ENCODE measurements around the gene SLC22A23. TPM values are rescaled to one million over a fixed set of nuclear protein-coding genes. Genes with fewer than 3 reads are reported as not detected.

SLC22A23 gene
- total and polyA plus RNA-seq, 4 donors = 4.9 to 45.4 (median 19.7) TPM

- no peak for TF ChIP-seq GABPA (IDR thresholded peaks at IDR 0.05 in 1 of 2, conservative IDR thresholded peaks at IDR 0.05 in 1 of 2)
- TF ChIP-seq NR2F2 (IDR thresholded peaks at IDR 0.05) = no peak
- TF ChIP-seq CTCF (IDR thresholded peaks at IDR 0.05; ENCODE audit: low read depth, low read length, missing input control) = no peak
- TF ChIP-seq ZBTB33 (IDR thresholded peaks at IDR 0.05) = no peak
- TF ChIP-seq MAX (IDR thresholded peaks at IDR 0.05) = no peak
- TF ChIP-seq REST (IDR thresholded peaks at IDR 0.05) = no peak
- TF ChIP-seq TAF1 (conservative IDR thresholded peaks at IDR 0.05) = no peak
- no peak for TF ChIP-seq RAD21 (IDR thresholded peaks at IDR 0.05)
- no peak for TF ChIP-seq ATF3 (IDR thresholded peaks at IDR 0.05)
- no peak for TF ChIP-seq HNF4G (IDR thresholded peaks at IDR 0.05)
- TF ChIP-seq EGR1 (IDR thresholded peaks at IDR 0.05; ENCODE audit: low read depth in 2 of 2) = no peak
- TF ChIP-seq RXRA (IDR thresholded peaks at IDR 0.05) = no peak
- no peak for TF ChIP-seq HNF4A (conservative IDR thresholded peaks at IDR 0.05)
- no peak for TF ChIP-seq FOXA2 (IDR thresholded peaks at IDR 0.05)
- Histone ChIP-seq H3K4me1 (ENCODE audit: control insufficient read depth in 4 of 4, insufficient read depth in 4 of 4, low read length in 3 of 4) (peaks cover 10 to 49% (median 40%) of the 10 kb centered on the region in 4 donors), H3K4me3 (ENCODE audit: low read depth in 1 of 3, low read length in 3 of 3) (no peak overlapping the region), H3K9me3 (ENCODE audit: control insufficient read depth in 4 of 4, low read length in 3 of 4) (no peaks in the 10 kb centered on the region), H3K36me3 (ENCODE audit: control insufficient read depth in 4 of 4, insufficient read depth in 3 of 4, low read depth in 1 of 4, low read length in 3 of 4) (peaks cover 0 to 5% (median 1%) of the 10 kb centered on the region in 4 donors), H3K27me3 (ENCODE audit: control insufficient read depth in 4 of 4, insufficient read depth in 4 of 4, low read length in 3 of 4) (no peaks in the 10 kb centered on the region), H3K27ac (ENCODE audit: low read depth in 1 of 2, low read length in 2 of 2) (no peak overlapping the region), H3K9ac (ENCODE audit: low read depth in 1 of 2, low read length in 2 of 2) (no peak overlapping the region)
- WGBS = 69% methylated on average over 8 of the region's 8 CpGs
- DNase-seq (ENCODE audit: low spot score) = no peak
Measured at GRCh38 chr6:3261921-3262320, 194.9 kb downstream of the SLC22A23 start.

- 55% methylated on average over 6 of the region's 6 CpGs for WGBS
- Histone ChIP-seq H3K27ac (ENCODE audit: low read depth in 1 of 2, low read length in 2 of 2) (no peak overlapping the region), H3K9ac (ENCODE audit: low read depth in 1 of 2, low read length in 2 of 2) (no peak overlapping the region), H3K4me1 (ENCODE audit: control insufficient read depth in 4 of 4, insufficient read depth in 4 of 4, low read length in 3 of 4) (peaks cover 10 to 49% (median 40%) of the 10 kb centered on the region in 4 donors), H3K27me3 (ENCODE audit: control insufficient read depth in 4 of 4, insufficient read depth in 4 of 4, low read length in 3 of 4) (no peaks in the 10 kb centered on the region), H3K9me3 (ENCODE audit: control insufficient read depth in 4 of 4, low read length in 3 of 4) (no peaks in the 10 kb centered on the region), H3K4me3 (ENCODE audit: low read depth in 1 of 3, low read length in 3 of 3) (no peak overlapping the region), H3K36me3 (ENCODE audit: control insufficient read depth in 4 of 4, insufficient read depth in 3 of 4, low read depth in 1 of 4, low read length in 3 of 4) (peaks cover 0 to 5% (median 1%) of the 10 kb centered on the region in 4 donors)
- no peak for TF ChIP-seq FOXA1 (IDR thresholded peaks at IDR 0.05)
- TF ChIP-seq RAD21 (IDR thresholded peaks at IDR 0.05) = no peak
- no peak for TF ChIP-seq HNF4A (conservative IDR thresholded peaks at IDR 0.05)
- no peak for TF ChIP-seq SP1 (IDR thresholded peaks at IDR 0.05)
- no peak for TF ChIP-seq YY1 (IDR thresholded peaks at IDR 0.05)
- no peak for TF ChIP-seq REST (IDR thresholded peaks at IDR 0.05)
- no peak for TF ChIP-seq TAF1 (conservative IDR thresholded peaks at IDR 0.05)
- DNase-seq (ENCODE audit: low spot score) = no peak
Measured at GRCh38 chr6:3261518-3261820, 195.4 kb downstream of the SLC22A23 start.
